Fibroblast of pulmonary artery (primary cell): ENCODE data around the gene EMP1.

Experiments used
- DNase-seq: peaks from one replicate; pipeline ENCODE4 v3.0.0-alpha.2; 2010; ENCODE audit warnings: low read depth
- H3K4me3 ChIP-seq: replicated peaks from 2 replicates; pipeline ENCODE4 v1.5.1; 2011; ENCODE audit warnings: low read depth, mild to moderate bottlenecking, control low read depth, low read length, moderate library complexity
- TF ChIP-seq, protein P1 (sequence below): IDR thresholded peaks from 2 replicates; pipeline ENCODE4 v1.5.1; 2011; ENCODE audit warnings: mild to moderate bottlenecking, control low read depth, low read length, inconsistent platforms; ENCODE audit errors: missing control alignments

The EMP1 gene

DNA sequence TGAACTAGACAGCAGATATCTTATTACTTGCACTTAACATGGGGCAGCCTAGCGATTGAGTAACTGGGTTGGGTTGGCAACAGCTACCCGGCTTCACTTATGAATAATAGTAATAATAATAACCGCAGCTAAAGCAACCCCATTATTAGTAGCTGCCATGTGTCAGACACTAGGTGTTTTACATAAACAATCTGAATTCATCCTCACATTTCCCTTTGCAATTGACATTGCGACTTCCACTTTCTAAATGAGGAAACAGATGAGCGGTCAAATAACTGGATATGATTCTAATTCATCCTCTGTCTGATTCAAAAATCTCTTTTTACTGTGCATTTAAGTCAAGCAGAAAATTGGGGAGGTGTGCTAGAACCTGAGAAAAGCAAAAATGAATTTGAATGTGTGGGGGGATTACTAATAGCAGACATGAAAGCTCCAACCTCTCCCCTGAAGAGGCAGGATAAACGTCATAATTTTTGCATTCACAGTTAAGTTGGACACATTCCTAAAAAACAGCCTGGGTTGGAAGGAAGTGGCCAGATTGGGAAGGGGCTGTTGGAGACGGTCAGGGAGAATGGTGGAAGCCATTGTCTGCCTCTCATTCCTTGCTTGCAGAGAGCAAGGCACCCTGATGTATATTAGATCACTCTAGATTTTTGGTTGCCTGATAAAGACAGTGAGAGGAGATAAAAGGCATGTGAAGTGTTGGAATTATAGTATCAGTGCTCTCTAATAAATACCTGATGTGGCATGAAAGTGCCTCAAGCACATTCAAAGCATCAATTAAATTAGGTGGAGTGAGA lies 13.1 kb downstream of the EMP1 start:
- peak; percentile 53 for DNase-seq
- H3K4me3 ChIP-seq = no peak overlapping the region
- TF ChIP-seq, protein P1, sequence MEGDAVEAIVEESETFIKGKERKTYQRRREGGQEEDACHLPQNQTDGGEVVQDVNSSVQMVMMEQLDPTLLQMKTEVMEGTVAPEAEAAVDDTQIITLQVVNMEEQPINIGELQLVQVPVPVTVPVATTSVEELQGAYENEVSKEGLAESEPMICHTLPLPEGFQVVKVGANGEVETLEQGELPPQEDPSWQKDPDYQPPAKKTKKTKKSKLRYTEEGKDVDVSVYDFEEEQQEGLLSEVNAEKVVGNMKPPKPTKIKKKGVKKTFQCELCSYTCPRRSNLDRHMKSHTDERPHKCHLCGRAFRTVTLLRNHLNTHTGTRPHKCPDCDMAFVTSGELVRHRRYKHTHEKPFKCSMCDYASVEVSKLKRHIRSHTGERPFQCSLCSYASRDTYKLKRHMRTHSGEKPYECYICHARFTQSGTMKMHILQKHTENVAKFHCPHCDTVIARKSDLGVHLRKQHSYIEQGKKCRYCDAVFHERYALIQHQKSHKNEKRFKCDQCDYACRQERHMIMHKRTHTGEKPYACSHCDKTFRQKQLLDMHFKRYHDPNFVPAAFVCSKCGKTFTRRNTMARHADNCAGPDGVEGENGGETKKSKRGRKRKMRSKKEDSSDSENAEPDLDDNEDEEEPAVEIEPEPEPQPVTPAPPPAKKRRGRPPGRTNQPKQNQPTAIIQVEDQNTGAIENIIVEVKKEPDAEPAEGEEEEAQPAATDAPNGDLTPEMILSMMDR = no peak

DNA sequence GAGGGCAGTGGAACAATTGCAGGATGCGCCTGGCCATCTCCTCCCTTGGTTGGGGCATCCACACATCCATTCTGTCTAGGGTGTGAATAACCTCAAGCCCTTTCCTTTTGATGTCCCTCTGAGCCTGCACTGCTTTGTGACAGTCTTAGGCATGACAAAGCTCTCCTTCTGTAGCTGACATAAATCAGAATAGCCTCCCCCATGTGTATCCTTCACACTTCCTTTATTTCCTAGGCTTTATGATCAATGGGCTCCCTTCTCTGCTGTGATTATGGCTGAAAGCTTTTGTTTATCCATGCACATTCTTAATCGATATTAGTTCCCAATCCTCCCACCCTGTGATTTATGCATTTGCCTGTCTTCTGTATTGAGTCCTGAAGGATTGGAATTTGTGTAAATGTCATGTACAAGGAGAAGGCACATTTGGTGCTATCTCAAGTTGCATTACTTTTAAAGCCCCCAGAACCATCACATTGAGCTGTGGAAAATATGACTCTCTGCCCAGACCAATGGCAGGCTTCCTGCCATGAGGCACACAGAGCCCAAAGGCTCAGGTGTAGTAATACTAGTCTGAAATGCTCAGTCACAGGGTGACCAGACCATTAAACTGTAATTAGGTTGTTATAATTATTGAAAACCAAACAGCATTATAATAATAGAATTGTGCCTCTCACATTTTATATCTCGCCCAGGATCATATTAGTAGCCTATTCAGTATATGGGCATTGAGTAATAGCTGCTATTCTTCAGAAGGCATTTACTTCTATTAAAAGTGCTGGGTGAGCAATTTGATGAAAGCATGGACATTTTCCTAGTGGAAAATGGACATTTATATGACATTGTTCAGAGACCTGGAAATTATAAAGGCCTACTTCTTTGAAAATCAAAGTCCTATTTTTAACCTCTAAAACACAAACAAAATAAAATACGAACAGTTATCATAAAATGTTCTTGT lies 14.0 kb downstream of the EMP1 start:
- TF ChIP-seq, protein P1 = no peak
- no peak overlapping the region for H3K4me3 ChIP-seq
- DNase-seq = no peak

DNA sequence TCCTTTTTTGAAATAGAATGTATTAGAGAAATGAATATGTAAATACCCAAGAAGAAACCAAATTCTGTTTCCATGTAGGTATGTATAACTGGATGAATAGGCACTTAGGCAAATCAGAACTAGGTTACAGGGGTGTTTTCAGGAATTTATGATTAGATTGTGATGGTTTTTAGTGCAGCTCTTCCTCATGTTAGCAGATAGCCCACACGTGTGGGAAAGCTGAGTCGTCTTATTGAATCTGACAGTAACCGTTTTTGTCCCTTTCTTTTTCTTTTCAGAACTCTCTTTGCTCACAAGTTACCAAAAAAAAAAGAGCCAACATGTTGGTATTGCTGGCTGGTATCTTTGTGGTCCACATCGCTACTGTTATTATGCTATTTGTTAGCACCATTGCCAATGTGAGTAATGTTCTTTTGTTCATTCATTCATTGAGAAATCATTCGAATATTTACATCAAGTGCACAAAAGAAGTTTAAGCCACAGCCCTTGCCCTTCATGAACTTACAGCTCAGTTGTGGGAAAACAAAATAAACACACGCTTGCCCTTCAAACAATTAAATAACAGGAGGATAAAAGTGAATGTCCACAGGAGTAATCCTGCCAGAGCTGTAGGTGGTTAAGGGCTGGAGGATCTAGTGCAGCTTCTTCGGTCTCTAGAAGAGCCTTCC lies 14.8 kb downstream of the EMP1 start:
- TF ChIP-seq, protein P1 = no peak
- H3K4me3 ChIP-seq = no peak overlapping the region
- peak; percentile 36 for DNase-seq

DNA sequence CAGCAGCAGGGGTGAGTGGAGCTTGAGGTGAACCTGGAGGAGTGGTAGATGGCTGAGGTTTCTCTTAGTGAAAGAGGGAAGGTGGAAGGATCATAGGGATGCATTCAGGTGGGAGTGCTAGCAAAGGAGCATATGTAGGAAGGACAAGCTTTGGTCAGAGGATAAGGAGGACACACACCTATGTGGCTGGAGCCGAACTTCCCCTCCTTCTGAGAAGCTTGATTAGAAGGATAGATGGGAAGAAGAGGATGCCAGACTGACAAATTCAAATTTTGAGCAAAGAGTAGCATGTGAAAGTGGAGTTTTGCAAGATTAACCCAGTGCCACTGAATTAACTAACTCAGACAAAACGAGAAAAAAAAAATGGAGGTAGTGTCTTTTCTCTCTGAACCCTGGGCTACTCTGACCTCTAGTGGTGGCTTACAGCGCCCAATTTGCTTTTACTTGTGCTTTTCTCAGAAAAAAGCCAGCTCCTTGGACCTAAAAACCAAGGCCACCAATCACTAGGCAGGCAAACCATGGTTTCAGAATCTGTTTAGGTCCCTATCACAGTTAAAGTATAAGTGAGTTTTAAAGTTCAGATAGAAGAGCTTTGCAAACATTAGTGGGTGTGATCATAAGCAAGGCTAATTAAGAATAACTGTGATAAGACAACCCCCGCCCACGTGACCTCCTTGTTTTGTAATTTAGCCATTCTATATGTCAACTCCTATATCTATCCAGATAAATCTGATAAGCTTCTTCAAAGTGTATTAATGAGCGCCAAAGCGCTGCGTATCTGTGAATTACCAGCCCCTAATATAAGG lies 15.5 kb downstream of the EMP1 start:
- TF ChIP-seq, protein P1 = peak; percentile 84
- H3K4me3 ChIP-seq = no peak overlapping the region
- DNase-seq = peak; percentile 84

DNA sequence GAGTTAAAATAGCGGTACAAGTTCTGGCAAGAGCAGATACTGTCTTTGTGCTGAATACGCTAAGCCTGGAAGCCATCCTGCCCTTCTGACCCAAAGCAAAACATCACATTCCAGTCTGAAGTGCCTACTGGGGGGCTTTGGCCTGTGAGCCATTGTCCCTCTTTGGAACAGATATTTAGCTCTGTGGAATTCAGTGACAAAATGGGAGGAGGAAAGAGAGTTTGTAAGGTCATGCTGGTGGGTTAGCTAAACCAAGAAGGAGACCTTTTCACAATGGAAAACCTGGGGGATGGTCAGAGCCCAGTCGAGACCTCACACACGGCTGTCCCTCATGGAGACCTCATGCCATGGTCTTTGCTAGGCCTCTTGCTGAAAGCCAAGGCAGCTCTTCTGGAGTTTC lies 18.5 kb downstream of the EMP1 start:
- TF ChIP-seq, protein P1 = no peak
- no peak for DNase-seq
- H3K4me3 ChIP-seq = no peak overlapping the region

DNA sequence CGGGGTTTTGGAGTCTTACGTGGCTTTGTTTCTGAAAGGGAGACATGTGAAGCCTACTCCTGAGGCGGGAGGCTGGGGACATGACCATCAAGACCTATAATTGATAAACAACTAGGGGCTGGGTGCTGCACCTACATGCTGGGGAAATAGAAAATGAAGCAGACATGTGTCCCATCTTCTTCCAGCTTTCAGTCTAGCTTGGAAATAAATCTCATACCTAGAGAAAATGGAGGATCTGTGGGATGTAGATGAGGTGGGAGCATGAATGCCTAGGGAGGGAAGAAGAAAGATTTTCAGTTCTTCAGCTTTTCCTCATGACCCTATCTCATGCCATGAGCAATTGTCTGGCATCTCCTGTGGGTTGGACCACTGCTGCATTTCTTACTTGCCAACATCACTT lies 22.1 kb downstream of the EMP1 start:
- H3K4me3 ChIP-seq = no peak overlapping the region
- DNase-seq = no peak
- TF ChIP-seq, protein P1 = no peak
